HPDE6-E6E7 (cell line): ENCODE measurements around the gene STXBP6.

ENCODE experiments used
- DNase-seq: peaks from one replicate; pipeline ENCODE4 v3.0.0; 2011; ENCODE audit warnings: missing footprints; ENCODE audit errors: extremely low spot score

Gene STXBP6

DNA sequence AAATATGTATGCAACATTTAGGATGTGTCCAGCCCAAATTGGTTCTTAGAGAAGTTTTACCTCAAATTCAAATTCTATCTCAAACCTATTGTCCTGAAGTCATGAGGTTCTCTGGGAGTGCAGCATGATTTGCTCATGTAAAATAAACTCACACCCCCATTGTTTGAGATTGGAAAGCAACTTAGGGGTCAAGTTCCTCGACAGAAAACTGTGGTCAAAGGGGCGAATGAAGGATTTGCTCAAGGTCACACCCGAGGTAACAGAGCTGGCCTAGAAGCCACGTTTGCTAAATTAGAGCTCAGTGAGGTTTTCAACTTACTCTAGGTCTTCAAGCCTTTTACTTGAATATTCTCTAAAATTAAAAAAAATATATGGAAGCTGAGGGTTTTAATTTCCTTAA lies 218.3 kb downstream of the STXBP6 start:
- DNase-seq, result no peak

- no peak for DNase-seq
Observed at GRCh38 chr14:24829862-24830261, 220.1 kb downstream of the STXBP6 start.

GRCh38 chr14:24828486-24828885 lies 221.5 kb downstream of the STXBP6 start:
- no peak for DNase-seq

DNA sequence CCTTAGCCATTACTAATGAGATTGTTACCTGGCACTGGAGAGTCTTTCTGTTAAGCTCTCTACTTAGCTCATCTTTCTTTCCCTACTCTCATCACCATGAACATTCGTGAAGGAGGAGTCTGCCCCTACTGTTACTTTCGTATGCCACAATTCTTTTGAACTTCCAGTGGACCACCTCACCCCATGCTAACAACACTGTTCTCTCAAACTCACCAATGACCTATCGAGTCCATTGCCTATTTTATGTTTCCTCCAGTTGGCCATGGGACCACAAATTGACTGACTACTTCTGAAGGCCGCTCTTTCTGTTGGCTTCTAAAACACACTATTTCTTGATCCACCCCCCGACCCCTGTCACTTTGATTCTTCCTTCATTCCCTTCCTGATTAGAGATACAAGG lies 223.6 kb downstream of the STXBP6 start:
- no peak for DNase-seq

- DNase-seq, result no peak
Observed at GRCh38 chr14:24820616-24821015, 229.3 kb downstream of the STXBP6 start.

- DNase-seq, result no peak
Observed at GRCh38 chr14:24818823-24819341, 231.1 kb downstream of the STXBP6 start.

- DNase-seq, result no peak
Observed at GRCh38 chr14:24818058-24818822, 231.7 kb downstream of the STXBP6 start.

DNA sequence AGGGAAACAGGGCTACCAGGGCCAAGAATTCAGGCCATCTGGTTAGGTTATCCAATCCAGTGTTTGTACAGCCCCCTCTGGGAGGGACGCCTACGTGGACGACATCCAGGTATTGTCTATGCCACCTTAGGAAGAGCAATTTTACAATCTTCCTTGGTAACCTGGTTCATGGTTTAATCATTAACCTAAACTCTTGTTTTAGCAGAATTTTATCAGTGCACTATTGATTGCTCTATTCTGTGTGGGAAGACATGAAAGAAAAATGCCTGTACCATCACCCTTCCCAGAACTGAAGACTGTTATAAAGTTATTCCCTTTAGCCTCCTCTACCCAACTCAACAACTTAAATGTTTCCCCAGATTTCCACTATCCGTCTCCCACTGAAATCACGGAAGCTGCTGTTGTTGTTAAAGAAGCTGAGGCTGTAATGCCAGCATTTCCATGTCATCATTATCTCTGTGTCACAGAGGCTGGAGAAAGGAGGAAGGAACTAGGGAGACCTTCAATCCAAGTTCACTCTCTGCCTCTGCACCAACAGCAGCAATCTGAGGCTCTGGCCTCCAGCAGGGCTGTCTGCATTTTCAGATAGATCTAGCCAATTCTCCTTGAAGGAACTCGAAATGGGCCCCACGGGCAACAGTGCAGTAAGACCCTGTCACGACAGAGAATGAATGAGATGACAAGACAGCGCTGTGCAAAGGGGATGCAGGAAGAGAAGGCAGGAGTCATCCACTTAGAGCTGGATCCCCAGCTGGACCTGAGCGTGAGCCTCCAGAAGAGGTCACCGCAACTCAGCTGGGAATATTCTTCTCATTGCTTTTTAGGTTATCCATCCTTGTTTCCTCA lies 232.5 kb downstream of the STXBP6 start:
- no peak for DNase-seq

DNA sequence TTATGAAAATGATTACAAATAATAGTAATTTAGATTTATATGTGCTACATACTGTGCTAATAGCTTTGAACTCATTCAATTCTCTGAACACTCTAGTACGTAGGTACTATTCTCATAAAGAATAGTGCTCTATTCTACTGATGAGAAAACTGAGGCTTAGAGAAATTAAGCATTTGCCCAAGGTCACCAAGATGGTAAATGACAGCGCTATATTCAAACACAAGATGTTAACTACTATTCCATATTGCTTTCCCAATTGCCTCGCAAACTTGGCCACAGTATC lies 233.1 kb downstream of the STXBP6 start:
- DNase-seq, result no peak

- no peak for DNase-seq
Observed at GRCh38 chr14:24816011-24816928, 233.7 kb downstream of the STXBP6 start.

DNA sequence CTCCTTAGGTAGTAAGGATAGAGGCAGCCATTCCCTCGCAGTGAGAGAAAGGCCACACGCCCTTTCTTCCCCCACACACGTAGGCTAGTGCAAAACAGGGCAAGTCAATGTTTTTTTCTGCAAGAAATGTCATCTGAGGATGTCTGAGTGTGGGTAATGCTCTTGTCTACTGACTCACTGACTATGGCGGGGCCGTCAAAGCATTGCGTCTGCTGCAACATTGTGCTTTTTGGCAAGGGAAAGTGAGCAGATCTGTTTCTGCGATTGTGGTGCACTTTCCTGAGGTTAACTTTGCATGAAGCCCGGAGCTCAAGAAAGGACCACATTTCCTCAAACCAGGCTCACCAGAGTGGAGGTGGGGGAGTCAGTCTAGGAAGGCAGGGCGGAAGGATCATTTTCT lies 234.4 kb downstream of the STXBP6 start:
- DNase-seq, result no peak

GRCh38 chr14:24814944-24815343 lies 235.0 kb downstream of the STXBP6 start:
- no peak for DNase-seq

DNA sequence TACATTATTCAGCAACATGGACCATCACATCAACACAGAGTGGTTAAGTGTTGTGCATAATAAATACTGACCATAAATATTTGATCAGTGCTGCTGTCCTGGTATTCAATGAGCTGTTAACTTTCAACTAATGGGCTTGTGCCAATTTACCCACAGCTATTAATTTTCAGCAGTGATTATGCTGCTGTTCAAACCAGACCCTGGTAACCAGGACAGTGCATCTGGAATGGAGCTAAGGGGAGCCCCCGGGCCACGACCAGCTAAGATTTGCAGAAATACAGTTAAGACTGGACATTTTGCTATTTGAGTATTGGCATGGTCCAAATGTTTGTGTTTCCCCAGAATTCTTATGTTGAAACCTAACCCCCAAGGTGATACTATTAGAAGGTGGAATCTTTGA lies 235.6 kb downstream of the STXBP6 start:
- DNase-seq, result no peak

- DNase-seq, result no peak
Observed at GRCh38 chr14:24813819-24814259, 236.1 kb downstream of the STXBP6 start.

GRCh38 chr14:24813089-24813815 lies 236.7 kb downstream of the STXBP6 start:
- DNase-seq, result no peak

DNA sequence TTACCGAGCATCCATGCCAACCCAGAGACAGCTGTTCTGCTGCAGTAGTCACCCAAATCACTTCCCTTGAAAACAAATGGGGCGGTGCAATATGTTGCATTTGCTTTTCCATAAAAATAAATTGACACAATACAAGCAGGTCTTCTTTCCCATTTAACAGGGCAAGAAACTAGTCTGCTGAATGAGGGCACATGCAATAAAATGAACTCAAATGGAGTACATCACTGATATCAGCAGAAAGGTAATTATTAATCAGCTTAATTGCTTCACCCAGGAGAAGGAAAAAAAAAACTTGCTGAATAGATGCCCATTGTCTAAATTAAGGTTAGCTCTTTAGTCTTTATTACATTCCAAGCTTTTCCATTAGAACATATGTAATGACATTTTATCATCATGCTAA lies 240.8 kb downstream of the STXBP6 start:
- DNase-seq, result no peak

- DNase-seq, result no peak
Observed at GRCh38 chr14:24808412-24808811, 241.5 kb downstream of the STXBP6 start.

DNA sequence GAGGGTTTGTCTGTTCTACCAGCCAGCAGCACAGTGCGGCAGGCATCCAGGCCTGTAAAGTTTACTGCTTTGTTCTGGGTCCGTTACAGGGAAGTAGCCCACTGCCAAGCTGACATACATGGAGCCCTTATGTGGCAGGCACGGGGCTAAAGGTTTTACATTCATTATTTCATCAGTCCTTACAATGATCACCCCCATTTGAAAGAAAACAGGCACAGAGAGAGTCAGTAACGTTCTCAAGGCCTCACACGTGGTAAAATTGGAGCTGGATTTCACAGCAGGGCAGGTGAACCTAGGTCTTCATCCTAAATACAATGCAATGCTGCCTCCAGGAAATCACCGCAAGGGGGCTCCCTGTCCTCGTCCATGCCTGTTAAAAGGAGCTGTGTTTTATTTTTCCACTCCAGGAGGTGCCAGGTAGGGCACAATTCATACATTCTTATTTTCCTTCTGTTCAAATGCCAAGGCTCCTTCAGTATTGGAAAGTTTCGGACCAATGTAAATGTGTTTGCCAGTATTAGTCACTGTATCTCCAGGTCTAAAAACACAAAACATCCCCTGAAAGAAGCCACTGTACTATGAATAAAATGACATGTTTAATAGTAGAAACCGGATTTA lies 243.8 kb downstream of the STXBP6 start:
- peak; percentile 50 for DNase-seq

- no peak for DNase-seq
Observed at GRCh38 chr14:24804552-24805212, 245.3 kb downstream of the STXBP6 start.

- no peak for DNase-seq
Observed at GRCh38 chr14:24803933-24804494, 245.9 kb downstream of the STXBP6 start.
